Epithelial cell of esophagus (primary cell): ENCODE results near the gene P2RY6.

Source experiments
- DNase-seq: peaks from one replicate; pipeline ENCODE4 v3.0.0; 2010; ENCODE audit warnings: low read depth
- H3K4me3 ChIP-seq: 2 replicates; pipeline ENCODE4 v1.5.1; 2011; ENCODE audit warnings: mild to moderate bottlenecking, low read length, control low read depth
- TF ChIP-seq, protein P1 (sequence below): IDR thresholded peaks from 2 replicates; pipeline ENCODE4 v1.5.1; 2011; ENCODE audit warnings: low read depth, mild to moderate bottlenecking, low read length, control low read depth, inconsistent platforms; ENCODE audit not compliant: insufficient read depth; ENCODE audit errors: missing control alignments

The P2RY6 gene, protein sequence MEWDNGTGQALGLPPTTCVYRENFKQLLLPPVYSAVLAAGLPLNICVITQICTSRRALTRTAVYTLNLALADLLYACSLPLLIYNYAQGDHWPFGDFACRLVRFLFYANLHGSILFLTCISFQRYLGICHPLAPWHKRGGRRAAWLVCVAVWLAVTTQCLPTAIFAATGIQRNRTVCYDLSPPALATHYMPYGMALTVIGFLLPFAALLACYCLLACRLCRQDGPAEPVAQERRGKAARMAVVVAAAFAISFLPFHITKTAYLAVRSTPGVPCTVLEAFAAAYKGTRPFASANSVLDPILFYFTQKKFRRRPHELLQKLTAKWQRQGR

DNA sequence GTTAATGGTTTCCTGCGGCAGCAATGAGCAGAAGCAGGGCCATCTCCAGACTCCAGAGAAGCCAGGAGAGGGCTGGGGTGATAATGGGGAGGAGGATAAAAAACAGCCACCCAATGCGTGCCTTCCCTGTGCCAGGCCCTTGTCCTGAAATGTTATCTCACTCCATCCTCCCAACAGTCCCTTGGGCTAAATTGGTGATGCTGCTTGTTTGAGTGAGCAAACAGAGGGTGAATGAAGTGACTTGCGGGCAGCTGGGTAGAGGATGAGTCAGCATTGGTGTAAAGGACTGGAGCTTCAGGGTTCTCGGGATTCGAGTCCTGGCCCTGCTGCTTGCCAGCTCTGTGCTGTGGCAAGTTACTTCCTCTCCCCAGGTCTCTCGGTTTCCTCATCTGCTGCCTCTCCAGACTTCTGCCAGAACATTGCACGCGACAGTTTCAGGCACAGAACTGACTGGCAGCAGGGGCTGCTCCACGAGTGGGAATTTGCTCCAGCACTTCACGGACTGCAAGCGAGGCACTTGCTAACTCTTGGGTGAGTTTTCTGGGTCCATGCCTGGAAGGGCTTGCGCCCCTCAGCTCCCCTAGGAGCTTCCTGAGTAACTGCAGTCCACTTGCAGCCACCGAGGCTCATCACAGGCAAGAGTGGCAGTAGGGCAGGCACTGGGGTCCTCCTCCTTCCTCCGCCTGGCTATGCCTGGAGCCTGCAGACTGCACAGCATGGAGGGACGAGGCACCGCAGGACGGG, at the start of gene P2RY6:
P2RY6 (plus strand) TSS at position 403 of the 744 bp plus-strand sequence. CDS start 24,181 bp downstream, outside the sequence.
- TF ChIP-seq, protein P1, sequence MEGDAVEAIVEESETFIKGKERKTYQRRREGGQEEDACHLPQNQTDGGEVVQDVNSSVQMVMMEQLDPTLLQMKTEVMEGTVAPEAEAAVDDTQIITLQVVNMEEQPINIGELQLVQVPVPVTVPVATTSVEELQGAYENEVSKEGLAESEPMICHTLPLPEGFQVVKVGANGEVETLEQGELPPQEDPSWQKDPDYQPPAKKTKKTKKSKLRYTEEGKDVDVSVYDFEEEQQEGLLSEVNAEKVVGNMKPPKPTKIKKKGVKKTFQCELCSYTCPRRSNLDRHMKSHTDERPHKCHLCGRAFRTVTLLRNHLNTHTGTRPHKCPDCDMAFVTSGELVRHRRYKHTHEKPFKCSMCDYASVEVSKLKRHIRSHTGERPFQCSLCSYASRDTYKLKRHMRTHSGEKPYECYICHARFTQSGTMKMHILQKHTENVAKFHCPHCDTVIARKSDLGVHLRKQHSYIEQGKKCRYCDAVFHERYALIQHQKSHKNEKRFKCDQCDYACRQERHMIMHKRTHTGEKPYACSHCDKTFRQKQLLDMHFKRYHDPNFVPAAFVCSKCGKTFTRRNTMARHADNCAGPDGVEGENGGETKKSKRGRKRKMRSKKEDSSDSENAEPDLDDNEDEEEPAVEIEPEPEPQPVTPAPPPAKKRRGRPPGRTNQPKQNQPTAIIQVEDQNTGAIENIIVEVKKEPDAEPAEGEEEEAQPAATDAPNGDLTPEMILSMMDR: no peak
- peak; percentile 88 for DNase-seq
- H3K4me3 ChIP-seq: no peak within 1 kb of the TSS

DNA sequence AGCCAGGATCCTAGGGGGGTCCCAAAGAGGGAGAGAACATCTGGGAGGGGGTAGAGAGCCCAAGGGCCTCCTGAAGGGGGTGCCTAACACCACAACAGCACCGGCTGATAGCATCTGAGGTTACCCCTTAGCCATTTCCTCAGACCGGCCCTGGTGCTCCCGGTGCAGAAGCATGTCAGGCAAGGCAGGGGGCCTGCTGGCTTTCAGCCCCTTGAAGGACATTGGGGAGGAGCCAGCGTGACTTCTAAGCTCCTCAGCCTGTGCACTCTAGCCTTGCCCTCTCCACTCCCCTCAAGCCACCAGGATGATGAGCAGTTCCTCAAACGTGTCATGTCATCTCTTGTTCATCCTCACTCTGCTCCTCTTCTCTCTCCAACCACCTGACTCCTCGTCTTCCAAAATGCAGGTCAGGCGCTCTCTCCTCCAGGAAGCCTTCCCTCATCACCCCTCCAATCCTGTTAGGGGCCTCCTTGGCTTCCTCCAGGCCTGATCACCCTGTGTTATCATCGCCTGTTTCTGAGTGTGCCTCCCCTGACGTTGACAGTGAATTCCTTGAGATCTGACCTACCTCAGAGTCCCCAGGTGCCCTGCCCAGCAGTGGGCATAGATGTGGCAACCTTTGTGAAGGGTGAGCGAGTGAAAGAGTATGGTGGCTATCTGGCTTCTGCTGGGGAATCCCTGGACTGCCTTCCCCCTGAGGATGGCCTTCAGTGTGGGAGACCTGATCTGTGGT, 48.0 kb upstream of the P2RY6 start:
- H3K4me3 ChIP-seq: no peak overlapping the region
- TF ChIP-seq, protein P1: no peak
- no peak for DNase-seq

DNA sequence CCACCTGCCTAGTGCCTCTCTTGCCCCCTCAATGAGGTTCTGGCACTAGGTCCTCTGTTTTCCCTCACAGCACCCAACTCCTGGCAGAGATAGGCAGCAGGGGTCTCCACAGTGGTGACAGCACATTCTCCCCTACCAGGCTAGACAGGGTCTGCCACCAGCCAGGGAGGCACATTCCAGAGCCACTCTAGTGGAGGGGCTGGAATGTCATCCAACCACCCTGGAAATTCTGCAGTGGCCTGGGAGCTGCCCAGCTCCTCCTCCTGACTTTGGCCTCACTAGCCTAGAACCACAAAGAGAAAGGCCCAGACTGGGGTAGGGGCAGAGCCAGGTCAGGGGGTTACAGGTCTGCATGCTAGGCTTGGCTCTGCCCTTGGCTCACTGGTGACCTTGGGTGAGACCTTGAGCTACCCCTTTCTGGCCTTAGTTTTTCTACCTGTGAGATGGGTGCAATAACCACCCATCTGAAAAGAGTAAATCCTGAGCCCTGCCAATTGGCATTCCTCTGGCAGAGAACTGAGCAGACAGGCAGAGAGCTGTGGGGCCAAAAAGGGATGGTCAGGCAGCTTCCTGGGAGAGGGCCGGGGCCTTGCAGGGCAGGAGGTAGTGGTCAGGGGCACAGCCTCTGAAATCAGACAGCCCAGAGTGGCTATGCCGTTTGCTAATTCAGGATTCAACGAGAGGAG, 47.0 kb upstream of the P2RY6 start:
- no peak overlapping the region for H3K4me3 ChIP-seq
- DNase-seq: no peak
- TF ChIP-seq, protein P1: no peak

DNA sequence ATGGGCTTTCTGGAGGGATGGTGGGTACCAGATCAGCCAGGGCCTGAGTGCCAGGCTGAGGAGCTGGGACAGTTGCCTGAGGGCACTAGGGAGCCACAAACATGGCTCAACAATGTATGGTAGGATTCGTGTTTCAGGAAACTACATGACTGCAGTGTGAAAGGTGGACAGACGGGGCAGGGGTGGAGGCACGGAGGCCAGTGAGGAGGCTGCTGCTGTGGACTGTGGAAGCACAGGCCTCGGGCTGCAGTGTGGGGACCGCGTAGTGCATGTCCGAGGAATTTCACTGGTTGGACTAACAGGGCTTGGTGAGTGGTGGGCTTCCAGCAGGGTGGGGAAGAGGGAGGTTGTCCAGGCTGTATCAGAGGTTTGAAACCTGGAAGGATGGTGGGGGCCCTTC, 46.3 kb upstream of the P2RY6 start:
- TF ChIP-seq, protein P1: no peak
- DNase-seq: no peak

DNA sequence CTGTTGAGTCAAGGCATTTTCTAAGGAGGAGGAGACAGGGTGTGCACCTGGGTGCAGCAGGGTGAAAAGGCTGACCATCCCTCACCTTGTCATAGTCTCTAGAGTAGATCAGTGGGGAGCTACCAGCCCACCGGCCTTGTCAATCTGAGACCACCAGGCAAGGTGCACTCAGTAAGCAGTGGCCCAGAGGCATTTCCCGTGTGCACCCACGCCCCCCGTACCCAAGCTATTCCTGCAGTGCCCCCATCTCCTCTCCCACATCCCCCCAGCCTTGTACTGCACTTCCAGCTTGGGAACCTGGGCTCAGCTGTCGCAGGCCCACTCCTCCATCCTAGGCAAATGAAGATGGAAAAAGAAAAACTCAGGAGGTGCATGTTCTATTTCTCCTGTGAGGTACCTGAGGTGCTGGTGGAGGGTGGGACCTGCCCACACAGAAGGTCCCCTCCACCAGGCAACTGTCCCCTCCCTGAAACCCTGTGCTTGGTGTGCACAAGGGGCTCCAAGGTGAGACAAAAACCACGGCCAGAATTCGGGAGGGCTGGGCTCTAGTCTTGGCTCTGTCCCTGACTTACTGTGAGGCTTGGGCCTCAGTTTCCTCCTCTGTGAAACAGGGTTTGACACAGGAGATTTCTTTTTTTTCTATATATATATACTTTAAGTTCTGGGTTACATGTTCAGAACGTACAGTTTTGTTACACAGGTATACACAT, 45.7 kb upstream of the P2RY6 start:
- TF ChIP-seq, protein P1: no peak
- no peak overlapping the region for H3K4me3 ChIP-seq
- DNase-seq: no peak

More for the DNA sequence above, 46.3 kb upstream of the P2RY6 start:
- H3K4me3 ChIP-seq: no peak overlapping the region
